Middle frontal gyrus (tissue), 1 donor: ENCODE measurements around the gene C1orf35.

Experiments
- DNase-seq: peaks from one replicate; pipeline ENCODE4 v3.0.0-alpha.2; 2015; ENCODE audit warnings: low spot score; ENCODE audit errors: extremely low spot score

The C1orf35 gene

DNA sequence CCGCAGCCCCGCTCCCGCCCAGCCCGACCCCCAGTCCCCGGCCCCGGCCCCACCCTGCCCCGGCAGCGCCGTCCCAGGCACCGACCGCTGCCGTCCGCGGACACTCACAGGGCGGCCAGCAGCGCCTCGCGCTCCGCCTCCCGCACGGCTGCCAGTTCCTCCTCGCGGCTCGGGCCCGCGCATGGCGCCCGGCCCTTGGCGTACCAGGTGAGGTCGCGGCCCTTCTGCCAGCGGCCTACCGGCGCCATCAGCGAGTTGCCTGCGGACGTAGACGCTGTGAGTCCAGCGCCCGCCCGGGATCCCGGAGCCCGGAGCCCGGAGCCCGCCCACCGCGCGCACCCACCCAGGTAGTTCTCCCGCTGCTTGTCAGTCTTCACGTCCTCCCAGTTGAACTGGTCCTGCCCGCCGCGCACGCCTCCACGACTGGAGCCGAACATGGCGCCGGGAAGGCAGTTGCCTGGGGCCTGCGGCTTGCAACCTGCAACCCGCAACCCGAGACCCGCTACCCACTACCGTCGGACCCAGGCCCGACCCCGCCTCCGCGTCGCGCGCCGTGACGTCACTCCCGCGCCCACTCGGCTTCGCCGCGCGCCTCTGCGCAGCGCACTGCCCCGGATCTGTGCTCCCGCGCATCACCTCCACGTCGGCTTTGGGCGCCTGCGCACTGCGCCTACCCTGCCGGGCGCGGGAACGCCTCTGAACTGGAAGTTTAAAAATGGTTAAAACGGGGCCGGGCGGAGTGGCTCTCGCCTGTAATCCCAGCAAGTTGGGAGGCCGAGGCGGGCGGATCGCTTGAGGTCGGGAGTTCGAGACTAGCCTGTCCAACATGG lies at the start of gene C1orf35:
C1orf35 (minus strand) TSS at position 535 of the 830 bp plus-strand sequence; CDS start at position 437, 98 bp downstream.
- DNase-seq = peak; percentile 76

DNA sequence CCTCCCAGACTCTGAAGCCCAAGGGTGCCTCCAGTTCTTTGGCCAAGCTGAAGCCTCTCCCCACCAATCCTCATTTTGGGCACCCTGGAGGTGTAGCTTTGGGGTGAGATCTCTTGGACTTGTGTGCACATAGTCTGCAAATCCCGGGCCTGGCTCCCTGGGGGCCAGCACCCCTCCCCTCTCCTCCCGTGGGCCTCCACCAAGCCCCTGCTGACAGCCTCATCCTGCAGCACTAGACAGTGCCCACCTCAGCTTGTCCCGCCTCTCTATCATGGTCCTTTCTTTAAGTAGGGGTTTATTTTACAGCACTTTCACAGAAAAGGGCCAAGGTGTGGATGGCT lies 49.8 kb upstream of the C1orf35 start:
- DNase-seq = no peak

- DNase-seq = no peak
Observed at GRCh38 chr1:228152097-228152917, 49.2 kb upstream of the C1orf35 start.

GRCh38 chr1:228151180-228151925 lies 48.2 kb upstream of the C1orf35 start:
- no peak for DNase-seq

DNA sequence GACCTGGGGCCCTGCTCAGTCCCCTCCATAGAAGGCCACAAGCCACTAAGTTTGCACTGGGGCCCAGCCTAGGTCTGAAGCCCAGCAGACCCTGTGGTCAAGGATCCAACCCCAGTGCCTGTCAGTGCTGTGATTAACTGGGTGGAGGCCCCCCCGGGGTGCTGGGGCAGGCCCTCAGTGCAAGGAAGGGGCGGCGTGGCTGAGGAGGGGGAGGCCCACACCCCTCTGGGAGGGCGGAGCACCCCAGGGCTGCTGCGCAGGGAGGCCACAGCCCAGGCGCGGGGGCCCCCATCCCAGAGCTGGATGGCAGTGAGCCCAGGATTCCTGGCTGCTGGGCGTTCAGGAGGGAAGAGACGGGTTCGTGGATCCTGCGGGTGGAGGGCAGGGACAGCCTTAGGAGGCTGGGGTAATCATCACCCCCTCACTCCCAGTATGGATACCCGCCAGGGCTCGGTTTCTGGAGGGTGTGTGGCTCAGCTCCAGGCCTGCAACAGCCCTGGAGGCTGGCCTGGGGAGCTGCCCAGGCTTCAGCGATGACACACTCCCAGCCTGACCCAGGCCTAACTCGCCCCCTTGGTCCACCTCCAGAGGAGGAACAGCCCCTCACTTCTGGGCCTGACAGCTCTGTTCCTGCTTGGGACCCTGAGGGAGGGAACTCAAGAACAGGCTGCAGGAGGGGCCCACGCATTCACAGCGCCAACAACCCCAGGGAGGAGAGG lies 47.5 kb upstream of the C1orf35 start:
- no peak for DNase-seq

GRCh38 chr1:228150120-228150460 lies 47.0 kb upstream of the C1orf35 start:
- no peak for DNase-seq

GRCh38 chr1:228149406-228150119 lies 46.4 kb upstream of the C1orf35 start, which contains the start of gene GJC2:
GJC2 (plus strand) TSS chr1:228149930; CDS start chr1:228157759, 7,829 bp downstream.
- no peak for DNase-seq

GRCh38 chr1:228148935-228149405 lies 45.8 kb upstream of the C1orf35 start:
- DNase-seq = no peak

GRCh38 chr1:228148196-228148861 lies 45.2 kb upstream of the C1orf35 start:
- no peak for DNase-seq

GRCh38 chr1:228147768-228148167 lies 44.6 kb upstream of the C1orf35 start:
- DNase-seq = no peak

- no peak for DNase-seq
Observed at GRCh38 chr1:228147151-228147693, 44.1 kb upstream of the C1orf35 start.

GRCh38 chr1:228146417-228147150 lies 43.5 kb upstream of the C1orf35 start:
- DNase-seq = no peak

DNA sequence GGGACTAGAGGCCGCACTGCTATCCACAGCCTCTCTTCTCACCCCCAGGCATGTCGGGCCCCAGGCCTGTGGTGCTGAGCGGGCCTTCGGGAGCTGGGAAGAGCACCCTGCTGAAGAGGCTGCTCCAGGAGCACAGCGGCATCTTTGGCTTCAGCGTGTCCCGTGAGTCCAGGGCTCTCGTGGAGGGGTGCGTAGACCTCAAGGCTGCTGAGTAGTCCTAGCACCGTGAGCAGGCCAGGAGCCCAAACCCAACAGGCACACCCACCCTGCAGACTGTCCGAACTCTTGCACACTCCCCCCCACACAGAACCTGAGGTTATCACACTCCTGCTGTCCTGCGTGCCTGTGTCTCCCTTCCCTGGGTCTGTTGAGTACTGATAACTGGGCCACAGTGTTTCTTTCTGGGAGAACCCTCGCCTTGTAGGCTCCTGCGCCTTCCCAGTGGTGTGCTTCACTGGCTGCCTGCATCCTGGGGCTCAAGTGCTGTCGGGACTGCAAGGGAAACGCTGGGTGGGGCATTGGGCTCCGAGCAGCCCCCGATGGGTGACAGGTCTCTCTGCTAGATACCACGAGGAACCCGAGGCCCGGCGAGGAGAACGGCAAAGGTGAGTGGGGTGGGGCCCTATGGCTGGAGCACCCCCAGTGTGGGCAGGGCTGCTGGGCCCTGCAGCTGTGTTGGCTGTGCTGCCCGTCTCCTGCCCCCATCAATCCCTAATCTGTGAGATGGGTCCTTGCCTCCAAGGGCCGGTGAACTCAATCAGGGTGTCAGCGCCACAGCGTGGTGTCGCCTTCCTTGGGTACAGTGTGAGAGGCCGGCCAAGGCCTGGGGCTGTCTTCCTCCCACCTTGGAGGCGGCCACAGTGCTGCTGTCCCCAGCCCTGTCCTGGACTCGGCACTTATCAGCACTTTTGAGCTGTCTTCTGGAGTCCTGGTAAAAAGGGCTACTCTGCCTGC lies 42.6 kb upstream of the C1orf35 start:
- no peak for DNase-seq

DNA sequence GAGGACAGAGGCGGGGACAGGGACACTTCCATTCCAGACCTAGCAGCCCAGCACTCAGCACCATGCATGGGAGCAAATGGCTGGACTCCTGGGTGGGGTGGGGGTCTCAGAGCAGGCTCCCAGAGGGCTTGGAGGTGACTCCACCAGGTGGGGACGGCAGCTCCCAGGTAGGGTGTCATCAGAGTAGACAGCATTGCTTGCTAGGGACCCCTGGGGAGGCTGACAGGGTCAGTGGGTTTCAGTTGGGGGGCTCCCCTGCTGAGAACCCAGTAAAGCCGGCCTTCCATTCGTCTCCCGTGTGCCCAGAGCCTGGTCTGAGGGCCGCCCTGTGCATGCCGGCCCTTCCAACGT lies 41.8 kb upstream of the C1orf35 start:
- no peak for DNase-seq

- DNase-seq = no peak
Observed at GRCh38 chr1:228144193-228144992, 41.3 kb upstream of the C1orf35 start.

DNA sequence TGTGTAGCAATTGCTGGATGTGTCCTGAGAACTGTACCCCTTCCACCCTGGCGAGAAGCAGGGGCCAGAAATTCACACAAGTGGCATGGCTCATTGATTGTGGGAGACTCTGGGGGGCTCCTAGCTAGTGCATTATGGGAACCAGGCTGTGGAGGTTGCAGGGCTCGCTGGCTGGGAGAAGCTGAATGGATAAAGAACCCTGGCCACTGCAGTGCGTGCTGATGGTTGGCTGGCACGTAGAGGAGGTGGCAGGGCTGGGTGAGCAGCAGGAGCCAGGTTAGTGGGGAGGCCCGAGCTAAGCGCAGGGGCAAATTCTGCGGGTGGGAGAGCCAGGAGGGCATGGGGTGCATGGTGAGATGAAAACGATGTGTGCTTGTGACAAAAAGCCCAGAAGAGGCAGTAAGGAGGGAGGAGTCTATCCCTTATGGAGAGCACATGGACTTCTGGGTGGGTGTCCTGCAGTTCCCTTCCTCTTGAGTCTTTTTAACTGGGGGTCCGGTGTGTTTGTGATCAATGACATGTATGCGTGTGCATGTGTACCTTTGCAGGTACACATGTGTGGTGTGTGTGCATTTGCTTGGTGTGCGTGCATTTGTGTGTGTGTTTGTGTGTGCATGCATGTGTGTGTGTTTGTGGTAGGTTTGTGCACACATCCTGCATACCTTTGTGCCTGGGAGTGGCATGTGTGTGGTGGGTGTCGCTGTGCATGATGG lies 40.5 kb upstream of the C1orf35 start:
- no peak for DNase-seq
